Stimulated activated CD4-positive, alpha-beta T cell treated with anti-CD3 and anti-CD28 coated beads, Interleukin-1b, Interleukin-23, amount 100 ng/mL, for 1 hour (primary cell): Measurements from ENCODE around the gene TRABD2A.
A peak's percentile ranks its signal among the peaks of the same experiment; 100 is the strongest.

Source experiments
- DNase-seq, 2 donors: peaks; one replicate each; pipeline ENCODE4 v3.0.0-alpha.2; 2020; ENCODE audit warnings: low read depth in 2 of 2

TRABD2A gene

DNA sequence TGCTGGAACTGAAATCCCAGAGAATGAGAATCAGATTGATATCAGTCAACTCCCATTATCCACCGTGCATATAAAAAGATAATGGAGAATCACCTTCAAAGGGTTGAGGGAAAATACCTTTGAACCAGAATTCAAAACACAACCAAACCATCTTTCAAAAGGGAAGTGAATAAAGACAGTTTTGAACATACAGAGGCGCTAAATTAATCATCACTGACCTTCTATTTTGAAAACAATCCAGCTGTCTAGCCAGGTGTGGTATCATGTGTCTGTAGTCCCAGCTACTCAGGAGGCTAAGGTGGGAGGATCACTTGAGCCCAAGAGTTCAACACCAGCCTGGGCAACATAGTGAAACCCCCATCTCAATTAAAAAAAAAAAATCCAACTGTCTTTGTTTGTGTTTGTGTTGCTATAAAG, 63.6 kb downstream of the TRABD2A start:
- DNase-seq = no peak

DNA sequence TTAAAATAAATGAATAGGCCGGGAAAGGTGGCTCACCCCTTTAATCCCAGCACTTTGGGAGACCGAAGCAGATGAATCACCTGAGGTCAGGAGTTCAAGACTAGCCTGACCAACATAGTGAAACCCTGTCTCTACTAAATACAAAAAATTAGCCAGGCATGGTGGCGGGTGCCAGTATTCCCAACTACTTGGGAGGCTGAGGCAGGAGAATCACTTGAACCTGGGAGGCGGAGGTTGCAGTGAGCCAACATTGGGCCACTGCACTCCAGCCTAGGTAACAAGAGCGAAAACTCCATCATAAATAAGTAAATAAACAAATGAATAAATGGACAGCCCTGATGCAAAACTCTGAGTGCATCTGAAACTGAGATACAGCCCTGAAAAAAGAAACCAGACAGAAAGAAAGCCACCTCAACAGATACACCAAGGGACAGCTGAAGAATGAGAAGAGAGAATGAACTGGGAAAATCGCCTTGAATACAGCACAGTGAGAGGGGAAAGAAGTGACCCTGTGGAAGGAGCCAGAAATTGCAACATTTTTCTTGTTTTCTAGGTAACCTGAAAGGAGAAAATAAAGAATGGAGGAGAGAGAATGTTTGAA, 64.4 kb downstream of the TRABD2A start:
- DNase-seq = no peak

DNA sequence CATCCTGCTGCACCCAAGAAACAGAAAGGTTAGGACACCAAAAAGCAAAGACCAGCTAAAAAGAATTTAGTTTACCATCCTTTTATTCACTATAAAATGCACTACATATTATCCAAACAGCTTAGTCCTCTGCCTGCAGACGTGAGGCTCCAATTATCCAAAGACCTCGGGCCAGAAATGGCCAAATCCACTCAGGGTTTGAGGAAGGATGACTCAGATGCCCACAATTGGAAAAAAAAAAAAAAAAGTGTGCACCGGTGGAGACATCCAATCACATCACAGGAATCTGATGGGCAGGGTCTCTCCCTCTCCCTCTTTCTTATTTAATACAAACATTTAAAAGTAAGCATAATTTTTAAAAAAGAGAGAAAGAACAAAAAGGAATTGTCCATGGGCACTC, 65.7 kb downstream of the TRABD2A start:
- no peak for DNase-seq

DNA sequence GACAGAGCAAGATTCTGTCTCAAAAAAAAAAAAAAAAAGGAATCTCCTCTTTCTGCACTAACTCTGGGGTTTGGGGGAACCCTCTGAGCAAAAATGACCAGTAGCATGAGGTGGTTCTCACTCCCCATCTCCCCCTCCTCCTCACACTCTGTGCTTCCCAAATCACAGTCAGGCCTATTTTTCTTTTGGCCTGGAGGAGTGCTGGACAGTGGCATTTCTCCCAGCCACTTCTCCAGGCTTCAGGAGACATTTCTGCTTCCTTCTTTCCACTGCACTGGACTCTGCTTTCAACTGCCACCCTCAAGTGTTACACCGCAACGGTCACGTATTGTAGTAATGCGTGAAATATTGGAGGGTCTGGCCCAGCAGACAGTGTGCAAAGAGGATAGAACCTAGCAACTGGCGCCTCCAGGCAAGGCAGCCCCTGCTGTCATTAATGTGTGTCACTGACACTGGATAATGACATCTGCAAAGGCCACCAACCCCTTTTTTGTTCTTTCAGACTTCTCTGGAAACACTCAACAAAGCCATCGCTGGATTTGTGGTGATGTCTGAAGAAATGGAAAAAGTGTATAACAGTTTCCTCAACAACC, 68.9 kb downstream of the TRABD2A start:
- DNase-seq = no peak

DNA sequence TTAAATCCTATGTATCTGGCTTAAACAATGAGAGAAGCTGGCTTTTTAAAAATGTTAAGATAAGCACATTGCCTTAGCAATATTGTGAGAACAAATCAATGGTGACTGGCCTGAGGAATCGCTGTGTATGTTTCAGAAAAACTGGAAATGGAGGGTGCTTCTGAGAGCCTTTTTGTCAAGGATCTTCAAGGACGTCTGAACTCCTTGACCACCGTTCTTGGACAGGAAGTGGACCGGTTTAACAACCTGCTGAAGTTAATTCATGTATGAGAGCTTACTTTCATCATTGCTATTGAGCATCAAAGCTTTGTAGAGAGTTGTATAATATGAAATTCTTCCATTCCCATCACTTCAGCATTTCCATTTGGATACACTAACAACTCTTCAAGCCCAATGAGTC, 72.6 kb downstream of the TRABD2A start:
- DNase-seq = no peak

DNA sequence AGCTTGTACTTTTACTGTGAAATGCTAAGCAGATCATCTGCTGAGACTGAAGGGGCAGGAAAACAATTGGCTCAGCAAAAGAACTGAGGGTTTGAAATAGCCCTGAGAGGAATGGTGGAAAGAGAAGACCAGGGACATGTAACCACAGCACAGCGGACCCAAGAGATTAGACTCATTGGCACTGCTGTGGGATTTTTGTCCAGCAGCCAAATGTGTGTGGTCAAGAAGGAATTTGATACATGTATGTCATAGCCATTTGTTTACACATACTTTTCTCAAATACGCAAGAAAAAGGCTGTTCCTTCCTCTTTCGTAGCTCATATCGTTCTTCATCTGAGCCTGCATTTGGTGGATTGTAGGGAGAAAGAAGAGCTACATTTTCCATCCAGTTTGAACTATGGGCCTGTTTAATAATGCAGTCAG, 73.8 kb downstream of the TRABD2A start:
- DNase-seq = no peak

DNA sequence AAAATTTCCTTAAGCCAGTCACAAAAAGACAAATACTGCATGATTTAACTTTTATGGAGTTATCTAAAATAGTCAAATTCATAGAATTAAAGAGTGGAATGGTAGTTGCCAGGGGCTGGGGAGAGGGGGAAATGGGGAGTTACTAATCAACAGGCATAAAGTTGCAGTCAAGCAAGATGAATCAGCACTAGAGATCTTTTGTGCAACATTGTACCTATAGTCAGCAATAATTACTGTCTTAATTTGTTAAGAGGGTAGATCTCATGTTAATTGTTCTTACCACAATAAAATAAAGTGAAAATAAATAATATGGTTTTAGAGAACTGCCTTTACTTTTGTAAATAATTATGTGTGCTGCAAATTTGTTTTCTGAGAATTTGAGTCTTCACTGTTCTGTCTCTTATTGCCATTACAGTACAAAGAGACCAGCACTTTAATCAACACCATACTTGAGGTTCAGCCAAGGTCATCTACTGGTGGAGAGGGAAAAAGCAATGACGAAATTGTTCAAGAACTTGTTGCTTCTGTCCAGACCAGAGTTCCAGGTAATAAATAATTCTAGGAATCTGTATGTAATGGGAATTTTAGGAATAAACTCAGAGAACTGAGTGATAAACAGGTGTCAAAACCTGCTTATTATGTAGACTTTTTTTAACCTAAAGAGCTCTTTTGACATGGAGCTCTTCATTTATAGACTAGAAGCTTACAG, 75.5 kb downstream of the TRABD2A start:
- no peak for DNase-seq

DNA sequence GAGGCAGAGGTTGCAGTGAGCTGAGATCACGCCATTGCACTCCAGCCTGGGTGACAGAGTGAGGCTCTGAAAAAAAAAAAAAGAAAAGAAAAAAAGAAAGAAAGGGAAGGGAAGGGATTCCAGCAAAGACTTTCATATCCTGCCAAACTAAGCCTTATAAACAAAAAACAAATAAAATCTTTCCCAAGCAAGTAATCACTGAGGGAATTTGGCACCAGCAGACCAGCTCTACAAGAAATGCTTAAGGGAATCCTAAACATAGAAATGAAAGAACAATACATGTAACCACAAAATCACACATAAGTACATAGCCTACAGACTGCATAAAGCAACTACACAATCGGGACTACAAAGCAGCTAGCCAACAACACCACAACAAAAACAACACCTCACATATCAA, 79.1 kb downstream of the TRABD2A start:
- DNase-seq = no peak

DNA sequence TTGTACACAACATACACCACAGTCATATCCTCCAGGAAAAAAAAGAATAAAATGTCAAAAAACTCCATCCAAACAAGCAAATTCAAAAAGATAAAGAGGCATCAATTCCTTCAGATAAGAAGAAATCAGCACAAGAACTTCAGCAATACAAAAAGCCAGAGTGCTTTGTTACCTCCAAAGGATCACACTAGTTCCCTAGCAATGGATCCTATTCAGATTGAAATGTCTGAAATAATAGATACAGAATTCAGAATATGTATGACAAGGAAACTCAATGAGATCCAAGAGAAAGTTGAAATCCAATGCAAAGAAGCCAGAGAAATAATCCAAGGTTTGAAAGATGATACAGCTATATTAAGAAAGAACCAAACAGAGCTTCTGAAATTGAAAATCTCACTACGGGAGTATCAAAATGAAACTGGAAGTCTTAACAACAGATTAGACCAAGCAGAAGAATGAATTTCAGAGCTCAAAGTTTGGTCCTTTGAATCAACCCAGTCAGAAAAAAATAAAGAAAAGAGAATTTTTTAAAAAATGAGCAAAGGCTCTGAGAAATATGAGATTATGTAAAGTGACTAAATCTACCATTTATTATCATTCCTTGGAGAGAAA, 80.6 kb downstream of the TRABD2A start:
- no peak for DNase-seq

DNA sequence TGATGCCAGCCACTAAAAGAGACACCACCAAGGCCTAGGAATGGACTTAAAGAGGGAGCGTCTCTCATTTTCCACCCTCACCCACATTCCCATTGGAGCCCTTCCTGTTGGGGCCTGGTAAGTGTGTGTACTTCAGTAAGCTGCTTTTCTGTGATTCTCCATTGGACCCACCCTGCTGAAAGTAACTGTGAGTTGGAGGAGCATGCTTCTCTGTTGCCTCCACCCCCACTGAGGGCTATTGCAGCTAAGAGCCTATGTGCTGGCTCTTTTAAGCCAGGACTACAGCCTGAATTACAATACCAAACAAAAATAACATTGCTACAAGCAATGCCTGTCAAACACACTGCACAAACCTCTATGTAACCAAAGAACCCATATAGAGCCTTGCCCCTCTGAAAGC, 81.1 kb downstream of the TRABD2A start:
- no peak for DNase-seq

DNA sequence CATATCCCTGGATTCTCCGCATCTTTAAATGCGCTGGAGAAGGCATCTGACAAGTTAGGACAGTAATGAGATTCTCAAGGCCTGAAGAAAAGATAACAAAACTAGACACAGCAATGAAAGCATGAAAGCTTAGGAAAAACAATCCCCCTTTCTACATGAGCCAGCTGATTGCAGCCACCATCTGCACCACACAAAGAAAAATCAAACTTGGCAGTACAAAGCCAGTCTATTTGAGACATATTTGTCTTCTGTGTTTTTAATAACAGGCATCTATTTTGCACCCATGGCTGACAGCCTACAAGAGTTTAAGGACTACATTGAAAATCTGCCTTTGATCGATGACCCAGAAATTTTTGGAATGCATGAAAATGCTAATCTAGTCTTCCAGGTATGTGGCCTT, 83.6 kb downstream of the TRABD2A start:
- no peak for DNase-seq

DNA sequence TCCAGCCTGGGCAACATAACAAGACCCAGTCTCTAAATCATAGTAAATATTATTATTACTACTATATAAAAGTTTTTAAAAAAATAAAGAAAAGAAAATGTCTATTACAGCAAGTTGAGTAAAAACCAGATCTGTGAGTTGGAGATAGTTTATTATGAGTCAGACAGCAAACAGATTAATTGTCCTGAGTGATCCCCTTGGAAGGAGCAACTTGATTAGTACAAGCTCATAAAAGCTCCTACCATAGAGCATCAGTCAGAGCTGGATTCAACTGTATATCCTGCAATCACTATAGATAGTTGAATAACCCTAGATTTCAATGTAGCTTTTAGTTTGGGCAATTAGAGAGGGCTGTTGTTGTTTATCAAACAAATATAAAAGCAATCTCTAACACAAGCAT, 84.1 kb downstream of the TRABD2A start:
- no peak for DNase-seq

DNA sequence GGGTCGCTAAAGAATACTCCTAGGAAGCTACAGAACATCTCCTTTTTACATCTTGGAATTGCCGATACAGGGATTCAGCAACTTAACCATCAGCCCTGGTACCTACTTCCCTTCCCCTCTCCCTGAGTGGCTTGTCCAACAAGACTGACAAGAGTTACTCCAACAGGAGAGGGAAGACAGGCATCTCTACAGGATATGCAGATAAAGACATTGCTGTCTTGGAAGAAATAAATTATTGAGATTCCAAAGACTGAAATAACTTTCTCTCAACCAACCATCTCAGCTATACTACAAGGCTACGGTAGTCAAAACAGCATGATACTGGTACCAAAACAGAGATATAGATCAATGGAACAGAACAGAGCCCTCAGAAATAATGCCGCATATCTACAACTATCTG, 87.2 kb downstream of the TRABD2A start:
- DNase-seq = no peak

DNA sequence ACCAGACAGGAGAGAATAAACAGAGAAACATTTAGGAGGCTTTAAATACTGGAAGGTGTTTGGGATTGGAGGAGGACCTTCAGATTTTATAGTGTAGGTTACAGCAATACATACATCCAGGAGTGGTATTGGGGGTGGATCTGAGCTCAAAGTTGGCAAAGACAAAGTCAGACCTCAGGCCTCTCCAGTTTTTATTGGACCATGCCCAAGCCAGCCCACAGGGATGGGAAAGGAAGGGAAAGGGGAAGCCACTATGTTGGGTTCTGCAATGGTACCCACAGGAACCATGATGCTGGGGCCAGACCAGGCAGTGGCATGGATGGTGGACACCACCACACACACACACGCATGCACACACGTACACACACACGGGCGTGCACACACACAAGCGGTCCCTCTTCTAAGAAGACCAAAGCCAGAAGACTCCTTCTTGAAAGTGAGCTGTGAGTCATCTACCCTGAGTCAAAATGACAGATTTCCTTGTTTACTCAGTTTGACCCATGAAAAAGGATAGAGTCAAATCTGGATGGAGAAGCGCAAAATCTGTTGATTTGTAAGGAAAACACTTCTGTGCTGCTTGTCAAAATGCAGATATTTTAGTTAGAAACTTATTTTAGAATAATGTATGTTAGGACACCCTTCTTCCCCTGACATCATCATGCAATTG, 87.9 kb downstream of the TRABD2A start:
- no peak for DNase-seq

DNA sequence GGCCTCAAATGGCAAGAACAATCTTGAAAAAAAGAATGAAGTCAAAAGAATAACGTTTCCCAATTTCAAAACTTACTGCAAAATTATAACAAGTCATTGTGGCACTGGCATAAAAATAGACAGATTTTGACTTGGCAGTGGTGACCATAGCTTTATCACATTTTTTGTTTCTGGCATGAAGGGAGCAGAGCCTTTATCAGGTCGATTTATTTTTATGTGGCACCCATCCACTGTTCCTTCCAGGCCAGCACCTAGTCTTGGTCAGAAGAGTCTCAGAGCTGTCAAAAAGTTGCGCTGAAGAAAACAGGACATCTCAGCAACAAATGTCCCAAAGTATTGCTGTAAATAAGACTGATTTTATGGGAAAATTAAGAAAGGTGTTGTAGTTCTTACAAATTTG, 92.4 kb downstream of the TRABD2A start:
- no peak for DNase-seq

DNA sequence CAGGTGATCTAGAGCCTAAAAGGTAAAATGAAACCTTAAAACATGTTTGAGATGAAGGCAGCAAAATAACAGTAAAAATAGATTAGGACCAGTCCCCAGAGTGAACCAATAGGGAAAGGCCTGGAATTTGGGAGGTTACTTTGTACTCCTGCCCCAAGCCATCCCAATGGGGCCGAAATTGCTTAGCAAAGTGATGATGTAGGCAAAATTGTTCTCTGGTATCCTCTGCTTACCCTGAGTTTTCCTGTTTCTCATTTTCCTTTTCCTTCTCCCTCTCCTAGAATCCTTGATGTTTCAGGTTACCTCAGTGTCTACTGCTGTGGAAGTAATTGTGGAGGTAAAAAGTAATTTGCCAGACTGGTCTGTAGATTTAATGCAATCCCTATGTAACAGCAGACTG, 92.9 kb downstream of the TRABD2A start:
- DNase-seq = no peak

DNA sequence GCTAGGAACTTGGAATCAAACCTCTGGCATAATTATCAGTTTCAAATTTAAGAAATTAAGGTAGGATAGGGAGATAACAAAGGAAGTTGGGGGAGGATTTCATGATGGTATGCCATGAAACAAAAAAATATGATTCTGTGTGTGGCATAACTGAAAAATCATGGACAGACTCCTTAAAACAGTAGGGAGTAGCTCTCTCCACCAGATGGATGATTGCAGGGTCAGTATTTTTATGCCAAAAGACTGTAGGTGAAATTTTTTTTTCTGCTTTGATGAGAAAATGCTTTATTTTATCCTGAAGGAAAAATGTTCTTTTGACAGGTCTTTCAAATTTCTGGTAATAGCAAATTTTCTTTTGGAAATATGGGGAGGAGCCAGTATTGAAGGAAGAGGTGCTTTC, 94.3 kb downstream of the TRABD2A start:
- no peak for DNase-seq

DNA sequence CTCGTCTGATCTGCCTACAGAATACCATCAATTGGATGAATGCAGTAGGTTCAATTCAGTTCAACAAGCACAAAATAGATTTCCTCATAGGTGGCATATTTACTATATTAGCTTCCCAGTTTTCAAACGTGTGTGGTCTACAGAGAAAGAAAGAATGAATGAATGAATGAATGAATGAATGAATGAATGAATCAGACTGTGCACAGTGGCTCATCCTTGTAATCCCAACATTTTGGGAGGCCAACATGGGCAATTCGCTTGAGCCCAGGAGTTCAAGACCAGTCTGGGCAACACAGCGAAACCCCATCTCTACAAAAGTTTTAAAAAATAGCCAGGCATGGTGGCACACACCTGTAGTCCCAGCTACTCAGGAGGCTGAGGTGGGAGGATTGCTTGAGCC, 94.9 kb downstream of the TRABD2A start:
- no peak for DNase-seq

DNA sequence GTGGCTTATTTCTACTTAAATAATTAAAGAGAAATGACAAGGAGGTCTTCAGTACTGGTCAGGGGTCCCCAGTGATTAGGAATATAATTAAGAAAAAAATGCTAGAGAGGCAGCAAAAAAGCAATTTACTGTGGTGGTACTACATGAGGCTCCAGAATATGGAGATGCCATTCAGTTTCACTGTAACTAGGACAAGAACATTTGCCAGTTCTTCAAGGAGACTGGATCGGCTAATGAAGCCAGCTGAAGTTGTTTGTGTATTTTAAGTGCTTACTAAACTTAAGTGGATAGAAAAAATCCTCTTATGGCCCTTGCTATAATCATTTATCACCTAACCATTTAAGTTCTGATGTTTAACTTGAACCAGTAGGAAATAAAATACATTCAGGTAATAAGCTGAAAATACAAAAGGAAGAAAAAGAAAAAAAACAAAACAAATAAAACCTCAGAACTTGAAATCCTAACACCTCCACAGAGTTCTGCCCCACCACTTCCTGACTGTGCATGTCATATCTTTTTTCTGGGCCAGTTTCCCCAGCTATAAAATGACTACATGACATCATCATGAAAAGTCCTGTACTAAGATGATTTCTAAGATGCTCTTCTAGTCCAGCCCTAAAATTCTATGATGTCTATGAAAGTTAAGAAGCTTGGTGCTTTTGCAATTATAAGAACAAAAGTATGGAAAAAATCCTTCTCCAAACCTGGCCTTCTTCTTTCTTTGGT, 98.0 kb downstream of the TRABD2A start:
- no peak for DNase-seq

DNA sequence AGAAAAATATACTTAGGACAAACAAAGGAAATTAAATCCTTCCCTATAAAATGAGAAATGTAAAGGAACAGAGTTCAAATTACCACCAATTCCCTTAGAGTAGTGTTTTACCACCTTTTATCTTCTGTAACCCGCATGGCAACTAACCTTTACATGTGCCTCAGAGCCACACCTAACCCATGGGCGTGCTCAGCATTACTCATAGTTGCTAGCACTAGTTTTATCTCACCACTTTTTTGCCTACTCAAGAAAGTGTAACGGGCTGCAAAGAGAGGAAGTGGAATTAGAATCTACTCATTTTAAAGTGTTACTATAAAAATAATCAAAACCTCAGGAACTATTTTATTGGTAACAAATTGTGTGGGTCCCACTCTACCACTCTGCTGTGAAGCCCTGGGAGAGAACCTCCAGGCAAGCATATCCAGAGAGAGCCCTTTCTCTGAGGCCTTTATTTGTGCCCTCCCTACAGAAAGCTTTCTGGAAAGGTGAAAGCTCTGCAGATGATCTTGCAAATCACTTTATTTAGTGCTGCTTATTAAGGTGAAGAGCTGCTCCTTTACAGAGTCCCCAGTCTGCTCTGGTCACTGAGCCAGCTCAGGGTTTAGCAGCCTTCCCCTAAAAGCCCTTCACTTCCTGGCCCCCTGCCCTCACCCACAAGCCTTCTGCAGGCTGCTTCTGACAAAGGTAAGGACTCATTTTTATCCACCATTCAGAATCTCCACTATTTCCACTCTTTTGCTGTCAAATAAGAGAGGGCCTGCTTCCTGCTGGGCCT, 98.8 kb downstream of the TRABD2A start:
- DNase-seq = peak in 1 of 2 donors; percentile 8

DNA sequence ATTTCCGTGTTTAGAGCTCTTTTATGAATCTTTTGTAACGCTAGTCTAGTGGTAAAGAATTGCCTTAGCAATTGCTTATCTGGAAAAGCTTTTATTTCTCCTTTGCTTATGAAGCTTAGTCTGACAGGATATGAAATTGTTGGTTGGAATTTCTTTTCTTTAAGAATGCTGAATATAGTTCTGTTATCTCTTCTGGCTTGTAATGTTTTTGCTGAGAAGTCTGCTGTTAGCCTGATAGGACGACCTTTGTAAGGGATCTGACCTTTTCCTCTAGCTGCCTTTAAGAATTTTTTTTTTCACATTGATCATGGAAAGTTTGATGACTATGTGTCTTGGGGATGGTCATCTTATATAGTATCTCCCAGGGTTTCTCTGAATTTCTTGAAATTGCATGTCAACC, 101.1 kb downstream of the TRABD2A start:
- no peak for DNase-seq
